GOT3 (cell line): ENCODE measurements around the gene HOXB6.

Source experiments
- DNase-seq: peaks from one replicate; lab custom pipeline; 2025; ENCODE audit warnings: mixed read lengths; lab: John Stamatoyannopoulos, UW

HOXB6 gene

GRCh38 chr17:48579471-48579759 lies 25.4 kb downstream of the HOXB6 start:
- DNase-seq = no peak

DNA sequence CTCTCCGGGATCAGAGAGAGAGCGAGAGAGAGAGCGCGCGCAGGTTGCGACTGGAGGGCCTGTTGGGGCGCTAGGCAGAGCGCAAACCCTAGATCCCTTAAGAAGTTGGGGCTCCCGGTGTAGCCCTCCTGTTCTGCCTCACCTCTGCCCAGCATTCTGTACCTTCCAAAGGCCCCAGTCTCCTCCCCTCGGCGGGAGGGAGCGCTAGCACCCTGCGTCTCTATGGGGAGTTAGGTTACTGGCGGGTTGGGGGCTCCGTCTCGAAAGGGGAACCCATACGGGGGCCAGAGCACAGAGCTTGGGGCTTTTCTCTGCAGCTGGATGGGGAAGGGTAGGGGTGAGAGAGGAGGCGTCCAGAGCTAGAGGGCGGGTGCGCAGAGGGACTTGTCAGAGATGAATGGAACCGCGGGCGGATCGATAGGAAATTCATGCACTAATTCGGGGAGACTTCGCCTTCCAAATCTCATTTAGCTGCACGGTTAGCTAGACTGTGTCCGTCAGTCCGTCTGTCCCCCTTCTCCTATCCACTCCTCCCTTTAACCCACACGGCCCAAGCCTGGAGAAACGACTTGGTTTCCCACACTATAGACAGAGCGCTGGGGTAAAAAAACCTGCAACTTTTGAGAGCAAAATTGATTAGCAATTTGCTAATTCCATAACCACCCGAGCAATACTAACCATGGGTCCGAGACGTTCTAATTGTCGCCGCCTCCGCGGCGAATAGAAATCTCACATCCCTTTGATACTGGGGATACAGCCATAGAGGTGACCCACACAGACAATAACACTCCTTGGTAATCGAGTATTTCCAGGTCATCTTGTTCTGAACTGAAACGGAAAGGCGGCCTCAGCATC lies 25.9 kb downstream of the HOXB6 start:
- DNase-seq = no peak

GRCh38 chr17:48577946-48578615 lies 26.7 kb downstream of the HOXB6 start, which contains the start of gene HOXB4:
Gene HOXB4 (minus strand): TSS chr17:48578350. CDS start chr17:48578319, 31 bp downstream.
- no peak for DNase-seq

GRCh38 chr17:48577330-48577945 lies 27.3 kb downstream of the HOXB6 start:
- DNase-seq = no peak

DNA sequence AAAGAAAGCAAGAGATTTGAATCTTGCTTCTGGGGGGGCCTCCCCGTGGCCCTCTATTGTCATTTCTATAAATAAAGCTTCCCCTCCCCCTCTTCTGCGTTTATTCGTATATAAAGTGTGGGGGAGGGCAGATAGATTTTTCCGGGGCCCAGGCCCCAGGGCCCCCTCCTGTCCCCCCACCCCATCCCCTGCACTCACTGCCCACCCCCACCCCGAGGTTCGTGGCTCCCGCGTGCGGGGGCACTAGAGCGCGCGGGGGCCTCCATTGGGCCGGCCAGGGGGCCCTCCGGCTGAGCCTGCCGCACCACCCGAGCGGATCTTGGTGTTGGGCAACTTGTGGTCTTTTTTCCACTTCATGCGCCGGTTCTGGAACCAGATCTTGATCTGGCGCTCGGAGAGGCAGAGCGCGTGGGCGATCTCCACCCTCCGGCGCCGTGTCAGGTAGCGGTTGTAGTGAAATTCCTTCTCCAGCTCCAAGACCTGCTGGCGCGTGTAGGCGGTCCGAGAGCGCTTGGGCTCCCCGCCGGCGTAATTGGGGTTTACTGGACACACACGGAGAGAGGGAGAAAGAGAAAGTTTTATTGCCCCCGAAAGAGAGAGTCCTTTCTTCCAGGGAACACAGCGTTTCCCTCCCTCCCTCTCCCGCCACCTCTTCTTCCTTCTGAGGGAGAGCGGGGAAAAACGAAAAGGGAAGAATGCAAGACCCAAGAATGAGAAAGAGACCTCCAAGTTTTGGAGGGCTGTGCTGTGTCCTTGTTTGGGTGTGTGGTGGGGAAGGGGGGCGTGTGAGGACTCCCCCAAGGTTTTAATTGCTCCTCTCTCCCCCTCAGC lies 28.1 kb downstream of the HOXB6 start:
- no peak for DNase-seq

DNA sequence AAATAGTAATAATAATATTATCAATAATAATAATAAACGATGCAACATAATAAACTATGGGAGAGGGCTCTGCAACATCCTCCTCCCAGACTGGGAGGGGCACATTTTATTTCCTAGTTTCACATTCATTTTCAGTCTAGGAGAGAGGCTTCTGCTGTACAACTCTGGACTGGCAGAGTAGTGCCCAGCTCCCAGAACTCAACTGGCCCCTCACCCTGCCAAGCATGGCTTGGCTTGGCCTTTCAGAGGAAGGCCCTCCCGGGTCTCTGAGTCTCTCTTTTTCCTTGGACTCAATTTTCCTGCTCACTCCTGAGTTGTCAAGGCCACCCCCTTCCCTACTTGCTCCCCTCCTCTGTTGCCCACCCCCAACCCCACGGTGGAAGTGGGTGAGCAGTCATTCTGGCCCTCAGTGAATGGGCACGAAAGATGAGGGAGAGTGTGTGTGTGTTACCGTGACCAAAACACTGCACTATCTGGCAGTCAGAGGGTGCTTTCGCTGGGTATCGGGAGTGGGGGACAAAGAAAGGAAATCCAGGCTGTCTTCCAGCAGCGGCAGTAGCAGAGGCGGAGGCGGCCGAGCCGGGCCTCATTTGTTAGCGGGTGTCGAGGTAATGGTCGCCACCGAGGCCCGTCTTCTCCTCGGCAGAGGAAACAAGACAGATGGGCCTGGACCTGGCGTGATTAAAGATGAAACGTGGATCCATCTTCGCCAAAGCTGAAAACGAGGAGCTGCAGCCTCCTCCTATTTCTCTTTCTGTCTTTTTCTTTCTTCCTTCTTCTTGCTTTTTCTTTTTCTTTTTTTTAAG lies 28.9 kb downstream of the HOXB6 start:
- DNase-seq = no peak

DNA sequence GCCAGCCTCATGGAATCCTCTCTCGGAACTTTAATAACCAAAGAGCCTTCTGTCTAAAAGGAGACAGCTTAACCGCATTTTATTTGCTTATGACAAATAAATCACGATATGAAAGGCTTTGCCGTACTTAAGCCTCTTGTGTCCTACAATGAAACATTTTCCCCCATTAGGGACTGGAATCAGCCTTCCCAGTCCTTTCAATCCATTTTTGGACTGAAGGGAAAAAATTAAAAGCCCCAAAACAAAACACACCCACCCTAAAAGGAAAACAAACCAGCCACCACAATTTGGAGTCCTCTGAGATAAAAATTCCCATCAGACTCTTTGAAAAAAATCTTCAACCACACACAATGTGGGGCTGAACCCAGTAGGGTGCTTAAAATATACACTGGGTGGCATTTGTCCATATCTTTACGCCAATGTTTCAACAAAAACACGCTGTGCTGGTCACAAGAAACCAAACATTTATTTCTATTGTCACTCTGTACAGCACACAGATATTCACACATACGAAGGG lies 29.7 kb downstream of the HOXB6 start:
- no peak for DNase-seq

GRCh38 chr17:48574505-48575065 lies 30.2 kb downstream of the HOXB6 start:
- DNase-seq = no peak

- no peak for DNase-seq
These were observed 32.9 kb downstream of the HOXB6 start for GRCh38 chr17:48571826-48572417.

DNA sequence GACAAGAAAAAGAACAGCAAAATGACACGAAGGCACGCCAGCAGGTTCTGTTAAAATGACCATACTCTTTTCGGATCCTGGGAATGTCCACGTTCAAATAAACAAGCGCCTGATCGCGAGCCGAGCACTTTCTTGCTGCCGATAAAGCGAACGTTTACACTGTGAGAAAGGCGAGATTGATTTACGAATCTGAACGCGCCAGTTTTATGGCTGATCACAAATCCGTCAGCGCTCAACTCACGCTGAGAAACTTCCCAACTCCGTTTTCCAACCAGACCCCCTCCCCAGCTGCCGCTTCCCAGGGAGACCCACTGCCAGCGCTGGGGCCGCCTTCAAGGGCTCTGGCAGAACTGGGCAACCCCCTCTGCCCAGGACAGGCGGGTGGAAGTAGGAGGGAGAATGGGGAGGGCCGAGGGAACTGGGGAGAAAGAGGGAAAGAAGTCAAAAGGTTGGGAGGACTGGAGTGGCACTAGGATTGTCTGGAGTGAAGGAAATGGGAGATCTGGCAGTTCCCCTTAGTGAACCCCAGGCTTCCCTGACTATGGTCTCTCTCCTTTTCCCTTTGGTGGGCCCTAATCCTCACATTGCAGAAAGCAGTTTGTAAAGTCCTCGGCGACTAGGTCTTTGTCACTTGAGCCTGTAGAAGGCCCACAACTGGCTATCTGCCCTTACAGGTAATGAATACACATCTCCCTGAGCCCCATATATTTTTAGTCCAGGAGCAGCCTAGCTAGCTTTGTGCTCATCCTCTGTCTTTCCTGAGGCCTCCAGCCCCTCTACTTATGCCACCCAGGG lies 33.6 kb downstream of the HOXB6 start:
- no peak for DNase-seq

GRCh38 chr17:48570325-48571023 lies 34.3 kb downstream of the HOXB6 start:
- DNase-seq = no peak

DNA sequence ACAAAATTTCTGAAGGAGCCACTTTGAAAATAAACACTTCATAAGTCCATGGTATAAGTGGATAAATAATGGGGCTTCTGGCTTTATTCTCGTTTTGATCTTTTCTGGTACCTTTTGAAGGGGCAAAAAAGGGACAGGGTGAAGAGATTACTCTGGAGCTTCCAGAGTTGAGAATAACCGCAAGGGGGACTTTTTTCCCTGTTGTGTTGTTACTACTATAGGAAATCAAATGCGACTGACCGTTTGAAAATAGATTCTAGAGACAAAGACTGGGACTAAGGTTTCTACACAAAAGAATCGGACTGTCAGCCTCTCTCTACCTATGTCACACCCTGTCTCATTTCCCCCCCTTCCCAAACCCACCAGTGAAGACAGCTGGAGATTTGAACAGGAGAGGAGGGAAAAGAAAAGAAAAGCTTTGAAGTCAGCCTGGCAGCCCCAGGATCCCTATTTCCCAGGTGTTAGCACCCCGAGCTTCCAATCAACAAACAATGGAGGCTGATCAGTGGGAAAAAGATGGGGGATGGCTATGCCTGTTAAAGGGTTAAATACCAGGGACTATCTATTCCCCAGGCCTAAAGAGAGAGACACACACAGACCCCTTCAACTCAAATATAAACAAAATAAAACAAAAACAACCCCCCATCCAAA lies 35.0 kb downstream of the HOXB6 start:
- DNase-seq = no peak

DNA sequence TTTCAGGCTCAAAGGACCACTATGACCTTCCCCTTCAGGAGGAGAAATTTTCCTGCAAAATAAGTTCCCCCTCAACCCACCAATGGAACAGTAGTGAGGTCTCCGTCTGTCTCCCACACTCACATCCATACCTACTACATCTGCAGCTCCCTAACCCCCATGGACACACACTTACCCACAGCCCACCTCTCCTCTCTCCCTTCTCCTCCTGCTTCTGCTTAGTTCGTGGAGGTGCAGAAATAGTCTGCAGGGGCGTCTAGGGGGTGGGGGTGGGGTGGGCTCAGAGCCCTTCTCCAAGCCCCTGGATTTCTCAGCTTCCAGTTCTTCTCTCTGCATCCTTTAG lies 35.6 kb downstream of the HOXB6 start:
- DNase-seq = no peak

- DNase-seq = no peak
These were observed 36.1 kb downstream of the HOXB6 start for GRCh38 chr17:48568499-48569239.

GRCh38 chr17:48567646-48568354 lies 37.0 kb downstream of the HOXB6 start:
- no peak for DNase-seq

- no peak for DNase-seq
These were observed 37.6 kb downstream of the HOXB6 start for GRCh38 chr17:48567209-48567608.

DNA sequence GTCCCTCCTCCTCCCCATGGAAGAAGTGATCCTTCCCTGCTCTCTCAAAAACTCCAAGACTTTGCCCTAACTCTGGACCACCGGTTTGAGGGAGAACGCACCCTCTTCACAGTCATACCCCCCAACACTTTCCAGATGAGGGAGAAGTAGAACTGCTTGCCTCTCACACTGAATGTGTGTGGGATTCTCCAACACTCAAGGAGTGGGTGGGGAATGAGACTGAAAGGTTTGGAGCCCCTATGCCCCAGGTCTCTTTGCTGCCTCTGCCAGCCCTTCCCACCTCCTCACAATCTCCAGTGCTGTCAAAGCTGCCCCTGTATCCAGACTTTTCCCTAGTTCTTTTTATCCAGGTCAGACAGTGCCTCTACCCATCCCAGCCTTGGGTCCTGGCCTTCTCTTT lies 38.1 kb downstream of the HOXB6 start:
- no peak for DNase-seq
